Activated T-cell treated with anti-CD3 and anti-CD28 coated beads, Interleukin-2, amount 50 U/mL, for 24 hours (primary cell): Measurements from ENCODE around the gene DMD.
"Not testable (repeated sequence)": the region's sequence is repeated elsewhere in the genome, so short reads cannot be mapped to it uniquely, and the experiment has no call there.

Experiments
- DNase-seq: peaks from one replicate; pipeline ENCODE4 v3.0.0-alpha.2; 2020
- H3K27ac Mint-ChIP-seq: 2 replicates; pipeline ENCODE4 v1.8.0; 2020; ENCODE audit warnings: mild to moderate bottlenecking, mixed read lengths
- H3K27me3 Mint-ChIP-seq: 2 replicates; pipeline ENCODE4 v1.8.0; 2020; ENCODE audit warnings: mixed read lengths
- H3K36me3 Mint-ChIP-seq: 2 replicates; pipeline ENCODE4 v1.8.0; 2020; ENCODE audit warnings: low read depth, mixed read lengths
- H3K4me1 Mint-ChIP-seq: 2 replicates; pipeline ENCODE4 v1.8.0; 2020; ENCODE audit warnings: low read depth, mixed read lengths
- H3K4me3 Mint-ChIP-seq: 2 replicates; pipeline ENCODE4 v1.8.0; 2020; ENCODE audit warnings: mild to moderate bottlenecking, moderate library complexity, mixed read lengths
- H3K9me3 Mint-ChIP-seq: 2 replicates; pipeline ENCODE4 v1.8.0; 2020; ENCODE audit warnings: mixed read lengths

The DMD gene

GRCh38 chrX:32528451-32528850 is 682.9 kb downstream of the DMD start:
- not testable (repeated sequence) for H3K27ac Mint-ChIP-seq, H3K9me3 Mint-ChIP-seq, DNase-seq, H3K4me3 Mint-ChIP-seq, H3K4me1 Mint-ChIP-seq, H3K36me3 Mint-ChIP-seq
- peaks cover 11% of the 10 kb centered on the region for H3K27me3 Mint-ChIP-seq

GRCh38 chrX:32525234-32525633 is 686.1 kb downstream of the DMD start:
- H3K27me3 Mint-ChIP-seq = peaks cover 6% of the 10 kb centered on the region
- no peak for DNase-seq

GRCh38 chrX:32524385-32524784 is 687.0 kb downstream of the DMD start:
- H3K27ac Mint-ChIP-seq = no peak overlapping the region
- H3K9me3 Mint-ChIP-seq = no peaks in the 10 kb centered on the region
- H3K27me3 Mint-ChIP-seq = peaks cover 6% of the 10 kb centered on the region
- no peaks in the 10 kb centered on the region for H3K36me3 Mint-ChIP-seq
- no peak for DNase-seq
- H3K4me1 Mint-ChIP-seq = no peaks in the 10 kb centered on the region
- no peak overlapping the region for H3K4me3 Mint-ChIP-seq

More at GRCh38 chrX:32525234-32525633, 686.1 kb downstream of the DMD start:
- H3K36me3 Mint-ChIP-seq = no peaks in the 10 kb centered on the region
- H3K9me3 Mint-ChIP-seq = no peaks in the 10 kb centered on the region
- H3K4me3 Mint-ChIP-seq = no peak overlapping the region
- no peak overlapping the region for H3K27ac Mint-ChIP-seq
- no peaks in the 10 kb centered on the region for H3K4me1 Mint-ChIP-seq

- H3K4me3 Mint-ChIP-seq = no peak overlapping the region
- no peaks in the 10 kb centered on the region for H3K36me3 Mint-ChIP-seq
- H3K27ac Mint-ChIP-seq = no peak overlapping the region
- no peak for DNase-seq
- H3K4me1 Mint-ChIP-seq = no peaks in the 10 kb centered on the region
- H3K27me3 Mint-ChIP-seq = peaks cover 6% of the 10 kb centered on the region
- no peaks in the 10 kb centered on the region for H3K9me3 Mint-ChIP-seq
Observed at GRCh38 chrX:32520789-32521188, 690.6 kb downstream of the DMD start.

- DNase-seq = no peak
- H3K4me3 Mint-ChIP-seq = no peak overlapping the region
- H3K27me3 Mint-ChIP-seq = peaks cover 17% of the 10 kb centered on the region
- no peaks in the 10 kb centered on the region for H3K9me3 Mint-ChIP-seq
- no peaks in the 10 kb centered on the region for H3K36me3 Mint-ChIP-seq
- no peaks in the 10 kb centered on the region for H3K4me1 Mint-ChIP-seq
- H3K27ac Mint-ChIP-seq = no peak overlapping the region
Observed at GRCh38 chrX:32514986-32515385, 696.4 kb downstream of the DMD start.

- no peaks in the 10 kb centered on the region for H3K36me3 Mint-ChIP-seq
- H3K9me3 Mint-ChIP-seq = no peaks in the 10 kb centered on the region
- no peak for DNase-seq
- no peak overlapping the region for H3K4me3 Mint-ChIP-seq
- no peaks in the 10 kb centered on the region for H3K4me1 Mint-ChIP-seq
- H3K27ac Mint-ChIP-seq = no peak overlapping the region
- peaks cover 21% of the 10 kb centered on the region for H3K27me3 Mint-ChIP-seq
Observed at GRCh38 chrX:32501606-32502005, 709.7 kb downstream of the DMD start.

- Mint-ChIP-seq H3K4me1 (no peaks in the 10 kb centered on the region), H3K27ac (no peak overlapping the region), H3K36me3 (no peaks in the 10 kb centered on the region), H3K4me3 (no peak overlapping the region), H3K27me3 (peaks cover 8% of the 10 kb centered on the region), H3K9me3 (no peaks in the 10 kb centered on the region)
- DNase-seq = no peak
Observed at GRCh38 chrX:32496671-32497070, 714.7 kb downstream of the DMD start.

GRCh38 chrX:32495855-32496254 is 715.5 kb downstream of the DMD start:
- Mint-ChIP-seq H3K27me3 (peaks cover 7% of the 10 kb centered on the region), H3K4me3 (no peak overlapping the region), H3K9me3 (no peaks in the 10 kb centered on the region), H3K4me1 (no peaks in the 10 kb centered on the region), H3K36me3 (no peaks in the 10 kb centered on the region), H3K27ac (no peak overlapping the region)
- DNase-seq = no peak

GRCh38 chrX:32489125-32489524 is 722.2 kb downstream of the DMD start:
- DNase-seq = no peak
- Mint-ChIP-seq H3K27ac (no peak overlapping the region), H3K4me1 (no peaks in the 10 kb centered on the region), H3K27me3 (peaks cover 12% of the 10 kb centered on the region), H3K4me3 (no peak overlapping the region), H3K9me3 (no peaks in the 10 kb centered on the region), H3K36me3 (no peaks in the 10 kb centered on the region)

- H3K36me3 Mint-ChIP-seq = no peaks in the 10 kb centered on the region
- peaks cover 15% of the 10 kb centered on the region for H3K27me3 Mint-ChIP-seq
- no peaks in the 10 kb centered on the region for H3K9me3 Mint-ChIP-seq
- H3K4me1 Mint-ChIP-seq = no peaks in the 10 kb centered on the region
- H3K27ac Mint-ChIP-seq = no peak overlapping the region
- DNase-seq = no peak
- no peak overlapping the region for H3K4me3 Mint-ChIP-seq
Observed at GRCh38 chrX:32483534-32484136, 727.7 kb downstream of the DMD start.

- H3K4me3 Mint-ChIP-seq = no peak overlapping the region
- peaks cover 32% of the 10 kb centered on the region for H3K27me3 Mint-ChIP-seq
- no peaks in the 10 kb centered on the region for H3K9me3 Mint-ChIP-seq
- H3K4me1 Mint-ChIP-seq = no peaks in the 10 kb centered on the region
- DNase-seq = no peak
- H3K27ac Mint-ChIP-seq = no peak overlapping the region
- H3K36me3 Mint-ChIP-seq = no peaks in the 10 kb centered on the region
Observed at GRCh38 chrX:32480019-32480418, 731.3 kb downstream of the DMD start.

GRCh38 chrX:32472364-32472763 is 739.0 kb downstream of the DMD start:
- H3K36me3 Mint-ChIP-seq = no peaks in the 10 kb centered on the region
- H3K27me3 Mint-ChIP-seq = peaks cover 22% of the 10 kb centered on the region
- no peaks in the 10 kb centered on the region for H3K9me3 Mint-ChIP-seq
- no peak overlapping the region for H3K4me3 Mint-ChIP-seq
- no peak overlapping the region for H3K27ac Mint-ChIP-seq
- H3K4me1 Mint-ChIP-seq = no peaks in the 10 kb centered on the region
- no peak for DNase-seq

GRCh38 chrX:32455704-32456103 is 755.6 kb downstream of the DMD start:
- Mint-ChIP-seq H3K27ac (no peak overlapping the region), H3K4me3 (no peak overlapping the region), H3K27me3 (peaks cover 12% of the 10 kb centered on the region), H3K4me1 (no peaks in the 10 kb centered on the region), H3K36me3 (no peaks in the 10 kb centered on the region), H3K9me3 (no peaks in the 10 kb centered on the region)
- DNase-seq = no peak

- no peak overlapping the region for H3K4me3 Mint-ChIP-seq
- peaks cover 13% of the 10 kb centered on the region for H3K4me1 Mint-ChIP-seq
- H3K36me3 Mint-ChIP-seq = no peaks in the 10 kb centered on the region
- no peak overlapping the region for H3K27ac Mint-ChIP-seq
- DNase-seq = no peak
- no peaks in the 10 kb centered on the region for H3K9me3 Mint-ChIP-seq
- H3K27me3 Mint-ChIP-seq = no peaks in the 10 kb centered on the region
Observed at GRCh38 chrX:32451954-32452695, 759.2 kb downstream of the DMD start.

GRCh38 chrX:32448945-32449344 is 762.4 kb downstream of the DMD start:
- H3K4me1 Mint-ChIP-seq = peaks cover 29% of the 10 kb centered on the region
- no peak overlapping the region for H3K27ac Mint-ChIP-seq
- H3K36me3 Mint-ChIP-seq = no peaks in the 10 kb centered on the region
- H3K27me3 Mint-ChIP-seq = no peaks in the 10 kb centered on the region
- H3K4me3 Mint-ChIP-seq = no peak overlapping the region
- no peak for DNase-seq
- no peaks in the 10 kb centered on the region for H3K9me3 Mint-ChIP-seq
